Adrenal gland (tissue), 12 donors: ENCODE measurements around the gene ZNF628. TPM values are rescaled to one million over a fixed set of nuclear protein-coding genes. Genes with fewer than 3 reads are reported as not detected.

Experiments
- DNase-seq, 7 donors: peaks; one replicate each; pipeline ENCODE4 v3.0.0-alpha.2; 2019 to 2020
- H3K27ac ChIP-seq, 5 donors: fragments of 200-600 bp; sonication (generic) in 4 of 5; 1 replicate in 3 of 5; 2 replicates in 2 of 5; pipeline versions ENCODE4 v1.5.1 to v1.8.0; 2016 to 2020; ENCODE audit warnings: mild to moderate bottlenecking in 1 of 5
- H3K27me3 ChIP-seq: fragments of 200-600 bp; 2 replicates; pipeline ENCODE4 v1.8.0; 2021
- H3K36me3 ChIP-seq, 2 donors: fragments of 200-600 bp; replicated peaks in 1 of 2; 1 replicate in 1 of 2; 2 replicates in 1 of 2; pipeline versions ENCODE4 v1.5.1 to v1.8.0; 2018 to 2022
- H3K4me1 ChIP-seq, 2 donors: fragments of 200-600 bp; replicated peaks in 1 of 2; 1 replicate in 1 of 2; 2 replicates in 1 of 2; pipeline versions ENCODE4 v1.5.1 to v1.8.0; 2018 to 2021
- H3K4me3 ChIP-seq, 4 donors: fragments of 200-600 bp; sonication (generic) in 3 of 4; one replicate each; pipeline ENCODE4 v1.5.1; 2016 to 2018
- H3K9me3 ChIP-seq, 3 donors: fragments of 200-600 bp; sonication (generic) in 1 of 3; replicated peaks in 1 of 3; 1 replicate in 2 of 3; 2 replicates in 1 of 3; pipeline versions ENCODE4 v1.5.1 to v1.8.0; 2016 to 2021
- POLR2A ChIP-seq, 2 donors: fragments of 450-650 bp; IDR thresholded peaks; one replicate each; pipeline ENCODE4 v1.6.1; 2017; ENCODE audit warnings: antibody characterized with exemption in 2 of 2, mild to moderate bottlenecking in 2 of 2, moderate library complexity in 1 of 2
- WGBS, 4 donors: extraction: QIAGEN DNeasy Blood & Tissue Kit in 2 of 4; methylation state at CpG; one replicate each; pipeline versions ENCODE4 v1.1.5 to v1.1.7; 2013 to 2017; 5-methylcytosine and 5-hydroxymethylcytosine counted together
- intact Hi-C, 2 donors: fragments of 100-400 bp; cut with DNase I; formaldehyde crosslinking; loops; one replicate each; pipeline versions ENCODE4 v1.14.1 to v1.15.0; 2022 to 2023
- polyA plus RNA-seq, 3 donors: library from polyadenylated mRNA; stranded (reverse); fragments of 200-250 nt in 2 of 3; fragments of 350-450 nt in 1 of 3; fragmentation: Illumina TruSeq in 1 of 3; extraction: RNeasy Lipid Tissue Mini Kit (QIAGEN cat#74804) in 1 of 3; gene quantifications; one replicate each; pipeline ENCODE4 v1.2.3, GENCODE V29; 2013 to 2014
- total RNA-seq, 9 donors: library from RNA; depleted of rRNA in 4 of 9; stranded (reverse); fragments of >200 nt in 4 of 9; fragments of 120-200 nt in 1 of 9; fragmentation: NEBNext Ultra II Directional in 1 of 9; extraction: Animal tissue kit (Norgen Biotek cat#: 25700) in 1 of 9; gene quantifications; one replicate each; pipeline versions ENCODE4 v1.1.0 to v1.2.4, GENCODE V29; 2013 to 2023
- TF ChIP-seq, protein P1 (sequence below), 6 experiments: fragments of 450-650 bp in 4 of 6; fragments of 200-600 bp in 2 of 6; sonication (generic) in 1 of 6; IDR thresholded peaks; 1 replicate in 5 of 6; 2 replicates in 1 of 6; pipeline versions ENCODE4 v1.5.1 to v1.8.0; 2016 to 2021; ENCODE audit warnings: antibody characterized with exemption in 6 of 6, mild to moderate bottlenecking in 2 of 6, moderate library complexity in 1 of 6
- donor health status: healthy with polysubstance abuse.
- donor health status: Bipolar disorder and iron deficiency.
- donor health status: DM: yes; HTN: yes; CAD: no.
- donor health status: DM: no; HTN: no; CAD: no.
- donor health status: DM: no; HTN: no; CAD: no.
- donor health status: DM: yes; HTN: yes; CAD: no.

ZNF628 gene
- total and polyA plus RNA-seq, 12 donors, result 0.04 to 27.9 (median 7.7) TPM

GRCh38 chr19:55439052-55439451, 37.4 kb upstream of the ZNF628 start:
- WGBS, 4 donors, result 69 to 78% (median 73%) methylated on average over 3 to 5 of the region's 5 CpGs
- intact Hi-C loops, result no loop called here
- peaks cover 42% of the 10 kb centered on the region for H3K27me3 ChIP-seq

DNA sequence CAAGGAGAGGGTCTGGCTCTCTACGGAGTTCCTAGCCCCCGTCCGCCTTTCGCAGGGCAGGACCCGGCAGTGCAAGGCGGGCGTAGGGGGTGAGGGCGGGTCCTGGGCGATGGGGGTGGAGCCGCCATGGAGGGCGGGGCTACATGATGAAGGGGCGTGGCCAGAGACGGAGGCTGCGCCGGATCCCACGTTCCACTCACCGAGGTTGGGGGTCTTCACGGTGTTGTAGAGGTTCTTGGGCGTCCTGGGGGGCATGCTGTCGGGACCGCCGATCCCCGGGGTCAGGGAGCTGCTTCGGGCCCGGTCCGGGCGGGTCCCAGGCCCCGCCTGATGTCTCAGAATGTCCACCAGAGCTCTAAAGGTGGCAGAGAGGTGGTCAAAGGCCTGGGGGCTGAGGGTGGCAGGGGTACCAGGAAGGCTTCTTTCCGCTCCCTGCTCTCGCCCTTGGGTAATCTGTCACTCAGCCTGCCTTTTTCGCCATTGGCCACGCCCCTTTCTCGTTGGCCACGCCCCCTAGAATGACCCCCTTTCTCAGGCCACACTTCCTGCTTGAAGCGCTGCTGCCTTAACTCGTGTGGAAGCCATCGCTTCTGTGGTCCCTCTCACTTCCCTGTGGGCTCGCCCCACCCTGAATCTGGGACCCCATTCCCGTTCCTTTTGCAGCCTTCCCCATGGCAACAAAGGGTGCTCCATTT, 35.9 kb upstream of the ZNF628 start:
- H3K4me1 ChIP-seq, result no peaks in the 10 kb centered on the region
- no peak overlapping the region for H3K4me3 ChIP-seq
- no peaks in the 10 kb centered on the region for H3K36me3 ChIP-seq
- H3K27me3 ChIP-seq, result peaks cover 55% of the 10 kb centered on the region
- no peak for DNase-seq
- H3K27ac ChIP-seq, result no peak overlapping the region
- WGBS, 4 donors, result 8 to 15% (median 8%) methylated on average over 11 to 39 of the region's 39 CpGs
- TF ChIP-seq POLR2A (IDR thresholded peaks at IDR 0.05), result no peak
- TF ChIP-seq, protein P1, sequence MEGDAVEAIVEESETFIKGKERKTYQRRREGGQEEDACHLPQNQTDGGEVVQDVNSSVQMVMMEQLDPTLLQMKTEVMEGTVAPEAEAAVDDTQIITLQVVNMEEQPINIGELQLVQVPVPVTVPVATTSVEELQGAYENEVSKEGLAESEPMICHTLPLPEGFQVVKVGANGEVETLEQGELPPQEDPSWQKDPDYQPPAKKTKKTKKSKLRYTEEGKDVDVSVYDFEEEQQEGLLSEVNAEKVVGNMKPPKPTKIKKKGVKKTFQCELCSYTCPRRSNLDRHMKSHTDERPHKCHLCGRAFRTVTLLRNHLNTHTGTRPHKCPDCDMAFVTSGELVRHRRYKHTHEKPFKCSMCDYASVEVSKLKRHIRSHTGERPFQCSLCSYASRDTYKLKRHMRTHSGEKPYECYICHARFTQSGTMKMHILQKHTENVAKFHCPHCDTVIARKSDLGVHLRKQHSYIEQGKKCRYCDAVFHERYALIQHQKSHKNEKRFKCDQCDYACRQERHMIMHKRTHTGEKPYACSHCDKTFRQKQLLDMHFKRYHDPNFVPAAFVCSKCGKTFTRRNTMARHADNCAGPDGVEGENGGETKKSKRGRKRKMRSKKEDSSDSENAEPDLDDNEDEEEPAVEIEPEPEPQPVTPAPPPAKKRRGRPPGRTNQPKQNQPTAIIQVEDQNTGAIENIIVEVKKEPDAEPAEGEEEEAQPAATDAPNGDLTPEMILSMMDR (IDR thresholded peaks at IDR 0.05), result no peak
- intact Hi-C loops, result no loop called here
- H3K9me3 ChIP-seq, result no peaks in the 10 kb centered on the region

More at GRCh38 chr19:55439052-55439451, 37.4 kb upstream of the ZNF628 start:
- no peak overlapping the region for H3K27ac ChIP-seq
- no peaks in the 10 kb centered on the region for H3K4me1 ChIP-seq
- no peak for TF ChIP-seq POLR2A (IDR thresholded peaks at IDR 0.05)
- TF ChIP-seq, protein P1 (IDR thresholded peaks at IDR 0.05), result no peak
- H3K4me3 ChIP-seq, result no peak overlapping the region
- no peak for DNase-seq
- H3K36me3 ChIP-seq, result no peaks in the 10 kb centered on the region
- no peaks in the 10 kb centered on the region for H3K9me3 ChIP-seq

DNA sequence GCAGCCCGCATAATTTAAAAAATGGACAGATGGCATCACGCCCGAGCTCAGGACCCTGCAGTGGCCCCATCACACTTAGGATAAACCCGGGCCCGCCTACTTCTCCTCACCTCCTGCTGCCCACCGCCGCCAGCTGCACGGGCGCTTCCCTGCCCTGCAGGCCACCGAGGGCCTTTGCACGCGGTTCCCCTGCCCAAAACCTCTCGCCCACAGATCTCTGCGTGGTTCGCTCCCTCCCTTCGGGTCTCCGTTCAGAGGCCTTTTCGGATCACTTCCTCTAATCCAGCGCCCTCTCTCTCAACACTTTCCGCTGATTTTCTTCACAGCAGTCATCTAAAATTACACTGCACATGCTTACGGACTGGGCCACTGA, 35.1 kb upstream of the ZNF628 start:
- Histone ChIP-seq H3K4me3 (no peak overlapping the region), H3K27me3 (peaks cover 55% of the 10 kb centered on the region), H3K4me1 (no peaks in the 10 kb centered on the region), H3K36me3 (no peaks in the 10 kb centered on the region), H3K27ac (no peak overlapping the region), H3K9me3 (no peaks in the 10 kb centered on the region)
- DNase-seq, result no peak
- TF ChIP-seq POLR2A (IDR thresholded peaks at IDR 0.05), result no peak
- TF ChIP-seq, protein P1 (IDR thresholded peaks at IDR 0.05), result no peak
- 6 to 16% (median 7%) methylated on average over 21 of the region's 21 CpGs for WGBS, 4 donors
- intact Hi-C loops, result no loop called here

DNA sequence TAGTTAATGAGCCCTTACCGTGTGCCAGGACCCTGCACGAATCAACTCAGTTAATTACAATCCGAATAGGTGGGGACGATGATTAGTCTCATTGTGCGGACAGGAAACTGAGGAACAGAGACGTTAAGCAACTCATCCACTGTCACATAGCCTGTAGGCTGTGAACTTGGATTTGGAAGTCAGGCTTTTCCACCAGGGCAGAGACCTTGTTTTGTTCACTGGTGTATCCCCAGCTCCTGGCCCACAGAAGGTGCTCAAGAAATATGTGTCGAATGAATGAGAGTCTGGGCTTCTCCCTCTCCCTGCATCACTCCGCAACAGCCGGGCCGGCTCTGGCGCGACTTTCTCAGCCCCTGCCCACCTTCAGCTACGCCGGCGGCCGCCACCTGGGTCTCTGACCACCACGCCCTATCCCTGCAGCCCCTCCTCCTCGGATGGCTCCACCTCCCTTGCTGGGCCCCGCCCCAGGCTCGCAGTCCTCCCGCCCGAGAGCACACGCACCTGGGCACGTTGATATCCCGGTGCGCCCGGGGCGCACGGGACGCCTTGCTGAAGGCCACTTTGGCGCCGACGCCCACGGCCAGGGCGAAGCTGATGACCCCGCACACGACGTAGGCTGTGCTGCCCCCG, 34.6 kb upstream of the ZNF628 start:
- TF ChIP-seq, protein P1 (IDR thresholded peaks at IDR 0.05), result no peak
- Histone ChIP-seq H3K36me3 (no peaks in the 10 kb centered on the region), H3K27me3 (peaks cover 55% of the 10 kb centered on the region), H3K27ac (no peak overlapping the region), H3K9me3 (no peaks in the 10 kb centered on the region), H3K4me3 (no peak overlapping the region), H3K4me1 (no peaks in the 10 kb centered on the region)
- no peak for DNase-seq
- intact Hi-C loops, result no loop called here
- 3 to 6% (median 5%) methylated on average over 7 to 39 of the region's 39 CpGs for WGBS, 4 donors
